Neural cell (in vitro differentiated cells): ENCODE measurements around the gene SH3PXD2A. TPM values are rescaled to one million over a fixed set of nuclear protein-coding genes. Genes with fewer than 3 reads are reported as not detected.

Experiments used
- H2AFZ ChIP-seq: fragments of 200-600, 300-800 bp; sonication (generic), shearing (Covaris generic); 2 replicates; pipeline ENCODE4 v1.6.0; 2014; ENCODE audit warnings: low read depth, mild to moderate bottlenecking, antibody characterized with exemption, low read length, moderate library complexity
- H3F3A ChIP-seq: fragments of 200-600 bp; shearing (Covaris generic); 2 replicates; pipeline ENCODE4 v1.6.1; 2016; ENCODE audit warnings: mild to moderate bottlenecking, moderate library complexity, mixed read lengths, antibody characterized with exemption, low read length; ENCODE audit not compliant: insufficient read depth, poor library complexity, severe bottlenecking
- H3K27ac ChIP-seq: fragments of 200-600, 300-800 bp; sonication (generic), shearing (Covaris generic); 2 replicates; pipeline ENCODE4 v1.5.1; 2014; ENCODE audit warnings: mild to moderate bottlenecking, low read length, moderate library complexity
- H3K27me3 ChIP-seq: fragments of 300-800, 200-600 bp; sonication (generic), shearing (Covaris generic); 2 replicates; pipeline ENCODE4 v1.6.0; 2014; ENCODE audit warnings: mild to moderate bottlenecking, low read depth, low read length, moderate library complexity; ENCODE audit not compliant: insufficient read depth
- H3K36me3 ChIP-seq: fragments of 300-800, 200-600 bp; sonication (generic), shearing (Covaris generic); 2 replicates; pipeline ENCODE4 v1.5.1; 2014; ENCODE audit warnings: mild to moderate bottlenecking, antibody characterized with exemption, low read length, moderate library complexity; ENCODE audit not compliant: insufficient read depth
- H3K4me2 ChIP-seq: fragments of 300-800, 200-600 bp; sonication (generic), shearing (Covaris generic); 2 replicates; pipeline ENCODE4 v1.6.0; 2014; ENCODE audit warnings: mild to moderate bottlenecking, low read length
- H3K4me3 ChIP-seq: fragments of 300-800, 200-600 bp; sonication (generic), shearing (Covaris generic); 2 replicates; pipeline ENCODE4 v1.5.1; 2014; ENCODE audit warnings: mild to moderate bottlenecking, low read length, moderate library complexity
- H3K79me2 ChIP-seq: fragments of 200-600 bp; shearing (Covaris generic); replicated peaks from 2 replicates; pipeline ENCODE4 v1.6.0; 2014; ENCODE audit warnings: mild to moderate bottlenecking, low read length, moderate library complexity; ENCODE audit not compliant: insufficient read depth
- H3K9ac ChIP-seq: fragments of 300-800, 200-600 bp; sonication (generic), shearing (Covaris generic); 2 replicates; pipeline ENCODE4 v1.6.1; 2016; ENCODE audit warnings: mild to moderate bottlenecking, low read length, mixed read lengths
- H3K9me2 ChIP-seq: fragments of 200-600 bp; shearing (Covaris generic); 2 replicates; pipeline ENCODE4 v1.6.1; 2016; ENCODE audit warnings: mild to moderate bottlenecking, low read length, mixed read lengths; ENCODE audit not compliant: insufficient read depth
- H3K9me3 ChIP-seq: fragments of 200-600, 300-800 bp; sonication (generic), shearing (Covaris generic); 2 replicates; pipeline ENCODE4 v1.6.1; 2016; ENCODE audit warnings: mild to moderate bottlenecking, mixed run types, low read length, moderate library complexity, mixed read lengths
- H4K20me1 ChIP-seq: fragments of 200-600 bp; shearing (Covaris generic); 2 replicates; pipeline ENCODE4 v1.6.1; 2016; ENCODE audit warnings: mild to moderate bottlenecking, mixed run types; ENCODE audit not compliant: insufficient read depth
- CTCF ChIP-seq: fragments of 450-650 bp; IDR thresholded peaks from 2 replicates; pipeline ENCODE4 v1.5.1; 2014; ENCODE audit warnings: antibody characterized with exemption, mild to moderate bottlenecking, moderate library complexity; ENCODE audit not compliant: poor library complexity, severe bottlenecking
- EP300 ChIP-seq: fragments of 450-650 bp; conservative IDR thresholded peaks from 2 replicates; pipeline ENCODE4 v1.6.1; 2014; ENCODE audit warnings: antibody characterized with exemption, mild to moderate bottlenecking, moderate library complexity; ENCODE audit not compliant: poor library complexity, severe bottlenecking
- EZH2 ChIP-seq: fragments of 200-600, 300-800 bp; shearing (Covaris generic), sonication (generic); IDR thresholded peaks from 2 replicates; pipeline ENCODE4 v1.6.1; 2014; ENCODE audit warnings: antibody characterized with exemption, low read length, borderline replicate concordance, mild to moderate bottlenecking; ENCODE audit not compliant: insufficient read depth, poor library complexity, severe bottlenecking
- MXI1 ChIP-seq: fragments of 450-650 bp; conservative IDR thresholded peaks from 2 replicates; pipeline ENCODE4 v1.6.1; 2014; ENCODE audit warnings: antibody characterized with exemption, mild to moderate bottlenecking; ENCODE audit not compliant: poor library complexity, severe bottlenecking
- POLR2AphosphoS5 ChIP-seq: IDR thresholded peaks from 2 replicates; pipeline ENCODE4 v1.6.1; 2012
- RAD21 ChIP-seq: fragments of 450-650 bp; conservative IDR thresholded peaks from 2 replicates; pipeline ENCODE4 v1.6.1; 2014; ENCODE audit warnings: antibody characterized with exemption, mild to moderate bottlenecking, moderate library complexity
- REST ChIP-seq: IDR thresholded peaks from 2 replicates; pipeline ENCODE4 v1.6.1; 2012; ENCODE audit warnings: borderline replicate concordance
- SMC3 ChIP-seq: fragments of 450-650 bp; conservative IDR thresholded peaks from 2 replicates; pipeline ENCODE4 v1.6.1; 2014; ENCODE audit warnings: antibody characterized with exemption, mild to moderate bottlenecking, moderate library complexity; ENCODE audit not compliant: poor library complexity
- TAF1 ChIP-seq: IDR thresholded peaks from 2 replicates; pipeline ENCODE4 v1.6.1; 2012; ENCODE audit warnings: low read depth
- polyA plus RNA-seq: library from polyadenylated mRNA; depleted of rRNA; stranded (reverse); fragments of >200 nt; gene quantifications from 2 replicates; pipeline ENCODE4 v1.2.3, GENCODE V29; 2014

SH3PXD2A gene
- polyA plus RNA-seq, 1 donor from 2014 or later, result 5.2 TPM

DNA sequence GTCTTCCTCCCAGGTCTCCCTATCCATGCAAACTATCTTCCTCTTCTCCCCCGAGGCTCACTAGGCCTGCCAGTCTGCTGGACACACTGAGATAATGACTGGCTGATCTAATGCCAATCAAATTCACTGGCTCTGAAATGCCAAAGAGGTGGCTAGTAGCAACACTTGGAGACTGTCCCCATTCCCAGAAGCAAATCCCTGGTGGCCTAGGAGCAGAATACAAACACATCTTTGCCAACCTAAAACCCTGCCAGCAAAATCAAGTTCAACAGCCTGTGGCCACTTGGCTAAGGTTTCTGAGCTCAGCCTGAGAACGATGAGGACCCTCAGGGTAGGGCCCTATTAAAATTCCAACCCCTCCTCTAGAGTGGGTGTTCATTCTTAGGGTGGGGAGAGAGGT is 46.6 kb downstream of the SH3PXD2A start:
- H4K20me1 ChIP-seq, result no peaks in the 10 kb centered on the region
- no peak overlapping the region for H3K4me2 ChIP-seq
- no peaks in the 10 kb centered on the region for H3K36me3 ChIP-seq
- H3K27ac ChIP-seq, result no peak overlapping the region
- no peaks in the 10 kb centered on the region for H3K27me3 ChIP-seq
- no peak overlapping the region for H3K4me3 ChIP-seq
- no peaks in the 10 kb centered on the region for H3K9me2 ChIP-seq
- H2AFZ ChIP-seq, result no peak overlapping the region
- H3K9ac ChIP-seq, result no peak overlapping the region
- TF ChIP-seq TAF1 (no peak), POLR2AphosphoS5 (no peak), RAD21 (no peak), EZH2 (no peak), REST (no peak), EP300 (no peak), SMC3 (no peak)
- no peaks in the 10 kb centered on the region for H3K9me3 ChIP-seq
- no peaks in the 10 kb centered on the region for H3F3A ChIP-seq
- H3K79me2 ChIP-seq, result no peaks in the 10 kb centered on the region

DNA sequence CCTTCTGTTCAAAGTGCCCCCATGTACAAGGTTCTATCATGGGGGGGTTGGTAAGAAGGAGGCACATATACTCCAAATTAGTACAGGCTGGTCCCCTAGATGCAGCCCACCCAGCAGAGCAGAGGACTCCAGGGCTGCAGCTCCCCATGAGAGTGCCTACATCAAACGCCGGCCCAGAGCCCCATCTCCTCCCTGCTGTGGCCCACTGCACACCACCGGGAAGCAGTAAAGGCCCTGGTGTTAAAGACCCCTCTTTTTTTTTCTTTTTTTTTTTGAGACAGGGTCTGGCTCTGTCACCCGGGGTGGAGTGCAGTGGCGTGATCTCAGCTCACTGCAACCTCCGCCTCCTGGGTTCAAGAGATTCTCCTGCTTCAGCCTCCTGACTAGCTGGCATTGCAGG is 47.4 kb downstream of the SH3PXD2A start:
- Histone ChIP-seq H3K4me3 (no peak overlapping the region), H3K9ac (no peak overlapping the region), H3K27ac (no peak overlapping the region), H3K27me3 (no peaks in the 10 kb centered on the region), H2AFZ (no peak overlapping the region), H3K9me2 (no peaks in the 10 kb centered on the region), H4K20me1 (no peaks in the 10 kb centered on the region), H3K9me3 (no peaks in the 10 kb centered on the region), H3K36me3 (no peaks in the 10 kb centered on the region), H3K4me2 (no peak overlapping the region), H3K79me2 (no peaks in the 10 kb centered on the region), H3F3A (no peaks in the 10 kb centered on the region)
- TF ChIP-seq CTCF (no peak), RAD21 (no peak), EZH2 (no peak), SMC3 (no peak), EP300 (no peak), TAF1 (no peak), MXI1 (no peak), POLR2AphosphoS5 (no peak), REST (no peak)
